ENCODE results near the gene TRA2A. TPM values are rescaled to one million over a fixed set of nuclear protein-coding genes. Genes with fewer than 3 reads are reported as not detected.
"Not testable (repeated sequence)": the region's sequence is repeated elsewhere in the genome, so short reads cannot be mapped to it uniquely, and the experiment has no call there.

TRA2A gene
- total and polyA plus RNA-seq, 2 donors = 35.7 to 160 TPM

- Histone ChIP-seq H3K36me3 (ENCODE audit: control insufficient read depth in 2 of 2, insufficient read depth in 2 of 2, low read length in 1 of 2) (no peaks in the 10 kb centered on the region), H3K4me1 (ENCODE audit: control insufficient read depth in 2 of 2, insufficient read depth in 2 of 2, low read length in 2 of 2) (peaks cover 12 to 14% of the 10 kb centered on the region in 2 donors), H3K9me3 (ENCODE audit: control insufficient read depth in 2 of 2, insufficient read depth in 1 of 2, low read length in 1 of 2) (no peaks in the 10 kb centered on the region), H3K27me3 (ENCODE audit: control insufficient read depth in 2 of 2, insufficient read depth in 1 of 2, low read length in 1 of 2) (no peaks in the 10 kb centered on the region), H3K4me3 (ENCODE audit: low read length in 2 of 2) (peak overlapping the region in 1 of 2 donors; percentile 6), H3K27ac (ENCODE audit: low read depth in 1 of 2, low read length in 1 of 2) (peak overlapping the region; percentile 84 to 86)
- DNase-seq (ENCODE audit: low read depth in 6 of 9, low spot score in 9 of 9) = peak in 8 of 9 donors; percentile 16 to 75 (median 34)
- 35% methylated on average over 4 of the region's 4 CpGs for WGBS
Measured at GRCh38 chr7:23539494-23539907, 7.7 kb upstream of the TRA2A start.

GRCh38 chr7:23538301-23538700, 6.5 kb upstream of the TRA2A start:
- no peak for DNase-seq (ENCODE audit: low read depth in 6 of 9, low spot score in 9 of 9)
- Histone ChIP-seq H3K27me3 (ENCODE audit: control insufficient read depth in 2 of 2, insufficient read depth in 1 of 2, low read length in 1 of 2) (no peaks in the 10 kb centered on the region), H3K36me3 (ENCODE audit: control insufficient read depth in 2 of 2, insufficient read depth in 2 of 2, low read length in 1 of 2) (no peaks in the 10 kb centered on the region), H3K4me1 (ENCODE audit: control insufficient read depth in 2 of 2, insufficient read depth in 2 of 2, low read length in 2 of 2) (peaks cover 12 to 14% of the 10 kb centered on the region in 2 donors), H3K4me3 (ENCODE audit: low read length in 2 of 2) (no peak overlapping the region), H3K9me3 (ENCODE audit: control insufficient read depth in 2 of 2, insufficient read depth in 1 of 2, low read length in 1 of 2) (no peaks in the 10 kb centered on the region), H3K27ac (ENCODE audit: low read depth in 1 of 2, low read length in 1 of 2) (no peak overlapping the region)
- 98% methylated on average over 3 of the region's 3 CpGs for WGBS

GRCh38 chr7:23533238-23533604, 1.4 kb upstream of the TRA2A start:
- 96% methylated on average over 5 of the region's 5 CpGs for WGBS
- Histone ChIP-seq H3K36me3 (ENCODE audit: control insufficient read depth in 2 of 2, insufficient read depth in 2 of 2, low read length in 1 of 2) (peaks cover 0 to 9% of the 10 kb centered on the region in 2 donors), H3K4me3 (ENCODE audit: low read length in 2 of 2) (no peak overlapping the region), H3K9me3 (ENCODE audit: control insufficient read depth in 2 of 2, insufficient read depth in 1 of 2, low read length in 1 of 2) (peaks cover 0 to 8% of the 10 kb centered on the region in 2 donors), H3K27ac (ENCODE audit: low read depth in 1 of 2, low read length in 1 of 2) (no peak overlapping the region), H3K27me3 (ENCODE audit: control insufficient read depth in 2 of 2, insufficient read depth in 1 of 2, low read length in 1 of 2) (no peaks in the 10 kb centered on the region), H3K4me1 (ENCODE audit: control insufficient read depth in 2 of 2, insufficient read depth in 2 of 2, low read length in 2 of 2) (peaks cover 9 to 21% of the 10 kb centered on the region in 2 donors)
- no peak for DNase-seq (ENCODE audit: low read depth in 6 of 9, low spot score in 9 of 9)

GRCh38 chr7:23532490-23533237, 883 bp upstream of the TRA2A start:
- no peaks in the 10 kb centered on the region for H3K27me3 ChIP-seq (ENCODE audit: control insufficient read depth in 2 of 2, insufficient read depth in 1 of 2, low read length in 1 of 2)
- no peak for DNase-seq (ENCODE audit: low read depth in 6 of 9, low spot score in 9 of 9)
- 97% methylated on average over 23 of the region's 23 CpGs for WGBS
- H3K27ac ChIP-seq (ENCODE audit: low read depth in 1 of 2, low read length in 1 of 2) = peak overlapping the region in 1 of 2 donors; percentile 90
- peaks cover 0 to 9% of the 10 kb centered on the region in 2 donors for H3K36me3 ChIP-seq (ENCODE audit: control insufficient read depth in 2 of 2, insufficient read depth in 2 of 2, low read length in 1 of 2)
- H3K4me3 ChIP-seq (ENCODE audit: low read length in 2 of 2) = peak overlapping the region in 1 of 2 donors; percentile 99
- peaks cover 0 to 8% of the 10 kb centered on the region in 2 donors for H3K9me3 ChIP-seq (ENCODE audit: control insufficient read depth in 2 of 2, insufficient read depth in 1 of 2, low read length in 1 of 2)
- peaks cover 9 to 23% of the 10 kb centered on the region in 2 donors for H3K4me1 ChIP-seq (ENCODE audit: control insufficient read depth in 2 of 2, insufficient read depth in 2 of 2, low read length in 2 of 2)

- H3K4me1 ChIP-seq (ENCODE audit: control insufficient read depth in 2 of 2, insufficient read depth in 2 of 2, low read length in 2 of 2) = peaks cover 9 to 23% of the 10 kb centered on the region in 2 donors
Measured at GRCh38 chr7:23531050-23531793, 559 bp downstream of the TRA2A start.

GRCh38 chr7:23530405-23530804, 1.4 kb downstream of the TRA2A start:
- Histone ChIP-seq H3K36me3 (ENCODE audit: control insufficient read depth in 2 of 2, insufficient read depth in 2 of 2, low read length in 1 of 2) (peaks cover 0 to 10% of the 10 kb centered on the region in 2 donors), H3K27me3 (ENCODE audit: control insufficient read depth in 2 of 2, insufficient read depth in 1 of 2, low read length in 1 of 2) (no peaks in the 10 kb centered on the region), H3K4me3 (ENCODE audit: low read length in 2 of 2) (peak overlapping the region; percentile 99 to 100), H3K9me3 (ENCODE audit: control insufficient read depth in 2 of 2, insufficient read depth in 1 of 2, low read length in 1 of 2) (peaks cover 0 to 8% of the 10 kb centered on the region in 2 donors), H3K4me1 (ENCODE audit: control insufficient read depth in 2 of 2, insufficient read depth in 2 of 2, low read length in 2 of 2) (peaks cover 9 to 27% of the 10 kb centered on the region in 2 donors), H3K27ac (ENCODE audit: low read depth in 1 of 2, low read length in 1 of 2) (peak overlapping the region in 1 of 2 donors; percentile 90)
- DNase-seq (ENCODE audit: low read depth in 6 of 9, low spot score in 9 of 9) = peak in 8 of 9 donors; percentile 23 to 80 (median 49)
- under 1% methylated on average over 8 of the region's 8 CpGs for WGBS

More at GRCh38 chr7:23531050-23531793, 559 bp downstream of the TRA2A start:
- Histone ChIP-seq H3K4me3 (ENCODE audit: low read length in 2 of 2) (peak overlapping the region; percentile 99 to 100), H3K27me3 (ENCODE audit: control insufficient read depth in 2 of 2, insufficient read depth in 1 of 2, low read length in 1 of 2) (no peaks in the 10 kb centered on the region), H3K36me3 (ENCODE audit: control insufficient read depth in 2 of 2, insufficient read depth in 2 of 2, low read length in 1 of 2) (peaks cover 0 to 9% of the 10 kb centered on the region in 2 donors), H3K9me3 (ENCODE audit: control insufficient read depth in 2 of 2, insufficient read depth in 1 of 2, low read length in 1 of 2) (peaks cover 0 to 8% of the 10 kb centered on the region in 2 donors), H3K27ac (ENCODE audit: low read depth in 1 of 2, low read length in 1 of 2) (peak overlapping the region; percentile 90 to 99)
- DNase-seq (ENCODE audit: low read depth in 6 of 9, low spot score in 9 of 9) = peak in 5 of 9 donors; percentile 24 to 62 (median 43)
- under 1% methylated on average over 55 of the region's 55 CpGs for WGBS

- 91% methylated on average over 18 of the region's 18 CpGs for WGBS
- DNase-seq (ENCODE audit: low read depth in 6 of 9, low spot score in 9 of 9) = no peak
- peaks cover 0 to 8% of the 10 kb centered on the region in 2 donors for H3K9me3 ChIP-seq (ENCODE audit: control insufficient read depth in 2 of 2, insufficient read depth in 1 of 2, low read length in 1 of 2)
- H3K27ac ChIP-seq (ENCODE audit: low read depth in 1 of 2, low read length in 1 of 2) = no peak overlapping the region
- peaks cover 9 to 31% of the 10 kb centered on the region in 2 donors for H3K4me1 ChIP-seq (ENCODE audit: control insufficient read depth in 2 of 2, insufficient read depth in 2 of 2, low read length in 2 of 2)
- no peaks in the 10 kb centered on the region for H3K27me3 ChIP-seq (ENCODE audit: control insufficient read depth in 2 of 2, insufficient read depth in 1 of 2, low read length in 1 of 2)
- peaks cover 0 to 13% of the 10 kb centered on the region in 2 donors for H3K36me3 ChIP-seq (ENCODE audit: control insufficient read depth in 2 of 2, insufficient read depth in 2 of 2, low read length in 1 of 2)
- peak overlapping the region; percentile 99 to 100 for H3K4me3 ChIP-seq (ENCODE audit: low read length in 2 of 2)
Measured at GRCh38 chr7:23529262-23529859, 2.4 kb downstream of the TRA2A start.

- Histone ChIP-seq H3K36me3 (ENCODE audit: control insufficient read depth in 2 of 2, insufficient read depth in 2 of 2, low read length in 1 of 2) (peaks cover 12 to 26% of the 10 kb centered on the region in 2 donors), H3K4me1 (ENCODE audit: control insufficient read depth in 2 of 2, insufficient read depth in 2 of 2, low read length in 2 of 2) (peaks cover 9 to 25% of the 10 kb centered on the region in 2 donors)
- not testable (repeated sequence) for H3K9me3 ChIP-seq (ENCODE audit: control insufficient read depth in 2 of 2, insufficient read depth in 1 of 2, low read length in 1 of 2); H3K27me3 ChIP-seq (ENCODE audit: control insufficient read depth in 2 of 2, insufficient read depth in 1 of 2, low read length in 1 of 2); H3K4me3 ChIP-seq (ENCODE audit: low read length in 2 of 2); DNase-seq (ENCODE audit: low read depth in 6 of 9, low spot score in 9 of 9); H3K27ac ChIP-seq (ENCODE audit: low read depth in 1 of 2, low read length in 1 of 2)
- WGBS = 97% methylated on average over 7 of the region's 7 CpGs
Measured at GRCh38 chr7:23525611-23526010, 6.2 kb downstream of the TRA2A start.
